ENCODE data around the gene TMEM52. TPM values are rescaled to one million over a fixed set of nuclear protein-coding genes. Genes with fewer than 3 reads are reported as not detected.

The TMEM52 gene
- total RNA-seq, 1 experiment from 2014 or later, result 1.2 TPM

GRCh38 chr1:1901641-1902294 lies 17.3 kb downstream of the TMEM52 start:
- peaks cover 8% of the 10 kb centered on the region for H3K4me1 Mint-ChIP-seq (ENCODE audit: insufficient read depth, unreplicated experiment)
- ChIA-PET POLR2A (interaction anchor here (0.7 to 1.4 kb wide), 5 partner anchors 10 to 123 kb away, joined by 3 to 5 read pairs (median 3); no protein-coding TSS in a partner anchor), CTCF (interaction anchor here (0.6 to 0.7 kb wide), 2 partner anchors 58 to 180 kb away, joined by 3 to 4 read pairs; no protein-coding TSS in a partner anchor)
- intact Hi-C loops (cut with micrococcal nuclease), result no loop called here
- DNase-seq (ENCODE audit: unreplicated experiment), result no peak
- H3K4me3 Mint-ChIP-seq (ENCODE audit: unreplicated experiment), result no peak overlapping the region
- TF ChIP-seq CTCF (IDR thresholded peaks at IDR 0.05; ENCODE audit: unreplicated experiment), result no peak
- no peaks in the 10 kb centered on the region for H3K9me3 Mint-ChIP-seq (ENCODE audit: unreplicated experiment)
- no peaks in the 10 kb centered on the region for H3K27me3 Mint-ChIP-seq (ENCODE audit: insufficient read depth, unreplicated experiment)
- H3K27ac Mint-ChIP-seq (ENCODE audit: low read depth, unreplicated experiment), result no peak overlapping the region
- no TSS peak for BruUV-seq (replicated peaks)
- peaks cover 5% of the 10 kb centered on the region for H3K36me3 Mint-ChIP-seq (ENCODE audit: insufficient read depth, unreplicated experiment)

GRCh38 chr1:1900883-1901640 lies 18.0 kb downstream of the TMEM52 start:
- no peak for DNase-seq (ENCODE audit: unreplicated experiment)
- no peak overlapping the region for H3K4me3 Mint-ChIP-seq (ENCODE audit: unreplicated experiment)
- no TSS peak for BruUV-seq (replicated peaks)
- H3K27ac Mint-ChIP-seq (ENCODE audit: low read depth, unreplicated experiment), result peak overlapping the region; percentile 54
- POLR2A ChIA-PET, result interaction anchor here (0.6 to 1.4 kb wide), 6 partner anchors 9 to 143 kb away, joined by 3 to 5 read pairs (median 4); no protein-coding TSS in a partner anchor
- H3K36me3 Mint-ChIP-seq (ENCODE audit: insufficient read depth, unreplicated experiment), result peaks cover 4% of the 10 kb centered on the region
- no peaks in the 10 kb centered on the region for H3K27me3 Mint-ChIP-seq (ENCODE audit: insufficient read depth, unreplicated experiment)
- H3K4me1 Mint-ChIP-seq (ENCODE audit: insufficient read depth, unreplicated experiment), result peaks cover 2% of the 10 kb centered on the region
- CTCF ChIA-PET, result interaction anchor here (0.6 to 0.7 kb wide), 4 partner anchors 30 to 179 kb away, joined by 3 to 4 read pairs (median 4); no protein-coding TSS in a partner anchor
- no peaks in the 10 kb centered on the region for H3K9me3 Mint-ChIP-seq (ENCODE audit: unreplicated experiment)
- intact Hi-C loops (cut with micrococcal nuclease), result no loop called here
- TF ChIP-seq CTCF (IDR thresholded peaks at IDR 0.05; ENCODE audit: unreplicated experiment), result no peak

- BruUV-seq (replicated peaks), result no TSS peak
- H3K36me3 Mint-ChIP-seq (ENCODE audit: insufficient read depth, unreplicated experiment), result no peaks in the 10 kb centered on the region
- intact Hi-C loops (cut with micrococcal nuclease), result no loop called here
- POLR2A ChIA-PET, result no interaction called here
- CTCF ChIA-PET, result no interaction called here
- peaks cover 1% of the 10 kb centered on the region for H3K4me1 Mint-ChIP-seq (ENCODE audit: insufficient read depth, unreplicated experiment)
- no peaks in the 10 kb centered on the region for H3K9me3 Mint-ChIP-seq (ENCODE audit: unreplicated experiment)
- H3K27ac Mint-ChIP-seq (ENCODE audit: low read depth, unreplicated experiment), result no peak overlapping the region
- TF ChIP-seq CTCF (IDR thresholded peaks at IDR 0.05; ENCODE audit: unreplicated experiment), result no peak
- no peak for DNase-seq (ENCODE audit: unreplicated experiment)
- H3K27me3 Mint-ChIP-seq (ENCODE audit: insufficient read depth, unreplicated experiment), result no peaks in the 10 kb centered on the region
- H3K4me3 Mint-ChIP-seq (ENCODE audit: unreplicated experiment), result no peak overlapping the region
Observed at GRCh38 chr1:1899967-1900327, 19.1 kb downstream of the TMEM52 start.

GRCh38 chr1:1899266-1899966 lies 19.7 kb downstream of the TMEM52 start:
- Mint-ChIP-seq H3K9me3 (ENCODE audit: unreplicated experiment) (no peaks in the 10 kb centered on the region), H3K27ac (ENCODE audit: low read depth, unreplicated experiment) (no peak overlapping the region), H3K27me3 (ENCODE audit: insufficient read depth, unreplicated experiment) (no peaks in the 10 kb centered on the region), H3K36me3 (ENCODE audit: insufficient read depth, unreplicated experiment) (no peaks in the 10 kb centered on the region), H3K4me1 (ENCODE audit: insufficient read depth, unreplicated experiment) (peaks cover 7% of the 10 kb centered on the region), H3K4me3 (ENCODE audit: unreplicated experiment) (no peak overlapping the region)
- ChIA-PET CTCF (interaction anchor here (0.6 to 1.5 kb wide), 4 partner anchors 10 to 145 kb away, joined by 3 to 7 read pairs (median 4); no protein-coding TSS in a partner anchor), POLR2A (no interaction called here)
- no peak for TF ChIP-seq CTCF (IDR thresholded peaks at IDR 0.05; ENCODE audit: unreplicated experiment)
- intact Hi-C loops (cut with micrococcal nuclease), result no loop called here
- no TSS peak for BruUV-seq (replicated peaks)
- DNase-seq (ENCODE audit: unreplicated experiment), result no peak

Measured in MCF 10A (cell line).